Ureter (tissue), 1 donor: ENCODE results near the gene CDIP1. TPM values are rescaled to one million over a fixed set of nuclear protein-coding genes. Genes with fewer than 3 reads are reported as not detected.
"Not testable (repeated sequence)": the region's sequence is repeated elsewhere in the genome, so short reads cannot be mapped to it uniquely, and the experiment has no call there.

Experiments
- DNase-seq: peaks from one replicate; pipeline ENCODE4 v3.0.0-alpha.2; 2020; ENCODE audit warnings: low spot score
- total RNA-seq: library from RNA; stranded (reverse); gene quantifications from one replicate; pipeline ENCODE4 v1.2.4, GENCODE V29; 2023
- donor health status: DM: yes; HTN: yes; CAD: no.

The CDIP1 gene
- 32.4 TPM for total RNA-seq

DNA sequence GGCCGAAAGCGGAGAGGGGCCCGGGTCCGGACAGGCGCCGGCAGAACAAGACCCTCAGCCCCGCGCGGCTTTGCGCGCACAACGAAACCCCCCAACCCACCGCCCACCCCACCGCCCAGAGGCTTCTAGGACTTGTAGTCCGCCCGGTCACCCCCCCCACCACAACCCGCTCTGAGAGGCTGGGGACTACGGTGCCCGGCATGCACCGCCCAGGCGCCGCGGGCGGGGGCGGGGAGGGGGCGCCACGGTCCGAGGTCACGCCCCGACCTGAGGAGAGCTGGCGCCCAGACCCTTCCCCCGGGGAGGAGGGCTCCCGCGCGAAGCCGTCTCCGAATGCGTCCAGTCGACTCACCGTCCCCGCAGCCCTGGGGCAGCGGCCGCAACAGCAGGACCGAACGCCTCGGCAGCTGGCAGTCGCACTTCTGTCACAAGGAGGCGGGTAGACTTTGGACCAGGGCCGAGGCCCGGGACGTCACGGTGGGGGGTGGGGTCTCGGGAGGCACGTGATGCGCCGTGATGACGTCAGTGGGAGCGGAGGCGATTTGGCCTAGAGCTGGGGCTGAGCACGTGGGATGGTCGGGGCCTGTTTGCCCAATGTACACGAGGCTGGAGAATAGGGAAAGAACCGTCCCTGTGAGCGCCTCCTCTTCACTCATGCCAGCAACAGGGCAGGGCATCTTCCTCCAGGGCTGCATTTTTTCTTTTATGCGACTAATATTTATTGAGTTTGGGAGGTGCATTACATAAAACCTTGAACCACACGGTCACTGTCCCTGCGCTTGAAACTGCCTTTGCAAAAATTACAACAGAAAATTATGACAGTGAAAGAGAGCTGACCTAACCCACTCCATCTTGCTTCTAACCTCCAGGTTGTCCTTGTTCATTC lies at the start of gene CDIP1:
Gene CDIP1 (minus strand): TSS at position 424 of the 886 bp plus-strand sequence. CDS start 24,643 bp downstream, outside the sequence.
- peak; percentile 98 for DNase-seq

DNA sequence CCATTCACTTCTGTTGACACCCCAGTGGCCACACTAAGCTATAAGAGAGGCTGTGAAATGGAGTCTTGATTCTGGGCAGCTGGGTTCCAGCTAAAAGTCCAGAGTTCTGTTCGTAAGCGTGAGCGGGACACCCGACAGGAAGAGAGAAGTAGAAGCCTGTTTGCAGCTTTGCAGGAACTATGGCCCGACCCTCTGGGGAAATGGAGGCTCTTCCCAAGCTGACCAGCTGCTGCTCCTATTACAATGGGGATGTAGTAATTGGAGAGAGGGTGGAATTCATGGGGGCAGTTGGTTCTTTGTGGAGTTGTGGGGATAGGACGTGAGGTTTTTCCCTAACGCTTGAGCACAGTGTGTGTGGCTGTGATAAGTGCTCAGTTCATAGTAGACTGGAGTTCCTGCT lies 47.7 kb upstream of the CDIP1 start:
- DNase-seq: no peak

DNA sequence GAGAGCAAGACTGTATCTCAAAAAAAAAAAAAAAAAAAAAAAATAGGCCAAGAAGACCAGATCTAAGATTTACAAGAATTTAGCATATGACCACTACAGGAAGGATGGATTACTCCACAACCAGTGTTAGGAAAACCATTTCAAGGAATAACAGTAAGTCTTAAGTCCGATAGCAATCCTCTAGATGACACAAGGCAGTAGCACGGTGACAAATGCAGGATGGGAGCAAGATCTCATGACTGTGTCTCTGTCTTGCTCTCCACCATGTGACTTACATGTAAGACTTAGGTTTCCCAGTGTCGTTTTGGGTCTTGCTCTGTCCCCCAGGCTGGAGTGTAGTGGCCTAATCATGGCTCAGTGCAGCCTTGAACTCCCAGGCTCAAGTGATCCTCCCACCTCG lies 45.3 kb upstream of the CDIP1 start:
- DNase-seq: no peak

DNA sequence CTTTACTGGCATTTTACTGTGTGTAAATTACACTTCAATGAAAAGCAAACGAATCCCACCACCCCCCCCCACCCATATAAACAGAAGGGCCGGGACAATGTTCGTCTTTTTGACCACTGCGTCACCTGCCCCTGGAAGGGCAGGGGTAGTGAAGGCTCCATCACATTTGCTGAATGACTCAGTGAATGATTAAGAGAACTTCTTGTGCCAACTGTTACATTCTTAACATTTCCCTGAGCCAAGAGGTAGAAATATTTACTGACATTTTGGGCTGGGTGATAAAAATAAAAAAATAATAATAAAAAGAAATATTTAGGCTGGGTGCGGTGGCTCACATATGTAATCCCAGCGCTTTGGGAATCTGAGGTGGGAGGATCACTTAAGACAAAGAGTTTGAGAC lies 41.7 kb upstream of the CDIP1 start:
- no peak for DNase-seq

DNA sequence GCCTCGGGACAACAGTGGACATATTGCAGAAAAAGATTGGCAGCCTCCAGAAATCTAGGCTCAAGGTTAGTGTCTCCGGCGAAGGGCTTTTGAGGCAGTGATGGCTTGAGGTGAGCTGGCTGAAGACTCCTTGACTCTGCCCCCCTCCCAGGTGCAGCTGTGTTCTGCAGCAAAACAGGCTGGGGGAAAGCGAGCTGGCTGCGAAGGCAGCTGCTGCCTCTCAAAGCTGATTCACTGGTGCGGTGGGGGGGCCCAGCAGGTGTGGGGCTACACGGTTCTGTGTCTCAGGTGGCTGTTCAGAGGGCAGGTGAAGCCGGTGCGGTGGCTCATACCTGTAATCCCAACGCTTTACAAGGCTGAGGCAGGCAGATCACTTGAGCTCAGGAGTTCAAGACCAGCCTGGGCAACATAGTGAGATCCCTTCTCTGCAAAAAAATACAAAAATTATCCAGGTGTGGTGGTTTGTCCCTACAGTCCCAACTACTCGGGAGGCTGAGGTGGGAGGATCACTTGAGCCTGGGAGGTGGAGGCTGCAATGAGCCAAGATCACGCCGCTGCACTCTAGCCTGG lies 40.5 kb upstream of the CDIP1 start:
- DNase-seq: no peak

DNA sequence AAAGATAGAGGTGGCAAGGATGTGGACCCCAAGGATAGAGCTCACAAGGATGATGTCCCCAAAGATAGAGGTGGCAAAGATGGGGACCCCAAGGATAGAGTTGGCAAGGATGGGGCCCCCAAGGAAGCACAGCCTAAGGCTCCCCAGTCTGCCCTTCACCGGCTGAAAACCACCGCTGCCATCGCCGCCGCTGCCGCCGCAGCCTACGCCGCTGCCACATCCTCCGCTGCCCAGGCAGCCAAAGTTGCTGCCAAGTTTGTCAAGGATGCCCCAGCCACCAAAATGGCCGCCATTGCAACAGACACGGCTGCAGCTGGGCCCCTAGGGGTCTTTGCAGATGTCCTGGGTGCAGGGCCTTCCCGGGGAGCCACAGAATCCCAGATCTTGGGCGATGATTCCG lies 37.4 kb upstream of the CDIP1 start:
- no peak for DNase-seq

DNA sequence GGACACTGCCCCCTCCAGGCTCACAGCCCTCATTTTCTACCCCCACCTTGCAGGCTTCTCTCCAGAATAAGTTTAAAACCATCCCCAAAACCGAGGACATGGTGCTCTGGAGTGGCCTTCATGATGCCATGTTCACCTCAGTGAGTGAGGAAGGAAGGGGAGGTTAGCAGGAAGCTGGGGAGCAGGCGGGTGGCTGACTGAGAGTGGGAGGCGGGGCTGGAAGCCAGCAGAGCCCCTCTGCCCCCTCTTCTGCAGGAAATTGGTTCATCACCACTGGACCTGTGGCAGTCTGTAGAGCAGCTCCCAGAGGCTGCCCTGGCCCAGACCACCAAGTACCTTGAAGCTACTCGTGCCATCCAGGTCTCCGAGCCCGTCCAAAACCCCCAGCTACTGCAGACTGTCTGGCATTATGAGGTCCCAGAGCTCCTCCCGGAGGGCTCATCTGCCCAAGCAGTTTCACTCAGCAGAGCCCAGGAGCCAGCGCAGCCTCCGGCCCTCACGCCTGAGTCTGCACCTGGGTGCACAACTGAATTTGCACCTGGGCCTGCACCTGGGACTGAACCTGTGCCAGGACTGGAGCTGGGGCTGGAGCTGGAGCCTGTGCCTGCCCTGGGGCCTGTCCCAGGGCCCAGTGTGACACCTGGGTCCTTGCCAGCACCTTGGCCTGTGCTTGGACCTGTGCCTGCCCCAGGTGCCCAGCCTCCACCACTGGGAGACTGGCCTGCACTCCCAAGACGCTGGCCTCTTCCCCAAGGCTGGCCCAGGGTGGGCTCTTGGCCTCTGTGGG lies 36.5 kb upstream of the CDIP1 start:
- no peak for DNase-seq

DNA sequence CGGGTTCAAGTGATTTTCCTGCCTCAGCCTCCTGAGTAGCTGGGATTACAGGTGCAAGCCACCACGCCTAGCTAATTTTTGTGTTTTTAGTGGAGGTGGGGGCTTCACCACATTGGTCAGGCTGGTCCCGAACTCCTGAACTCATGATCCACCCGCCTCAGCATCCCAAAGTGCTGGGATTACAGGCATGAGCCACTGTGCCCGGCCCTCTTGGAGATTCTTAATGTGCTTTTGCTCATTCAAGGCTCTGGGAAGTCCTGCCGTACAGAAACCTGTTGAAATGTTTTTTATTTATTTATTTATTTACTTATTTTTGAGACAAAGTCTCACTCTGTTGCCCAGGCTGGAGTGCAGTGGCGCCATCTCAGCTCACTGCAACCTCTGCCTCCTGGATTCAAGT lies 35.4 kb upstream of the CDIP1 start:
- DNase-seq: not testable (repeated sequence)

DNA sequence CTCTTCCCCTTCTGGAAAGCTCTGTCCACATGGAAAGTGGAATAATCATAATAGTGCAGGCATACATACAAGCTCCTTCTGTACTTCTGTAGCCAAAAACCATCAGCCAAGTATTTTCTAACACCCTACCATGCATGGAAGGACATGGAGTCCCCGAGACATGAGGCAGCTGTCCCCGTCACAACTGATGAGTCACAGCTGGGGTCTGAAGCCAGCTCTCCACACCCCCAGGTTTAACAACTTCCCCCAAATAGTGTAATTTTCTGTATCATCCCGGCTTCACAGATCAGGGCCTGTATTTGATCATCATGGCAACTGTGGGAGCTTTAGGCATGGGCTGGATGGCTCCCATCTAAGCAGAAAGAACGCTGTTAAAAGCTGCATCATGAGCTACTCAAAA lies 34.1 kb upstream of the CDIP1 start:
- no peak for DNase-seq

DNA sequence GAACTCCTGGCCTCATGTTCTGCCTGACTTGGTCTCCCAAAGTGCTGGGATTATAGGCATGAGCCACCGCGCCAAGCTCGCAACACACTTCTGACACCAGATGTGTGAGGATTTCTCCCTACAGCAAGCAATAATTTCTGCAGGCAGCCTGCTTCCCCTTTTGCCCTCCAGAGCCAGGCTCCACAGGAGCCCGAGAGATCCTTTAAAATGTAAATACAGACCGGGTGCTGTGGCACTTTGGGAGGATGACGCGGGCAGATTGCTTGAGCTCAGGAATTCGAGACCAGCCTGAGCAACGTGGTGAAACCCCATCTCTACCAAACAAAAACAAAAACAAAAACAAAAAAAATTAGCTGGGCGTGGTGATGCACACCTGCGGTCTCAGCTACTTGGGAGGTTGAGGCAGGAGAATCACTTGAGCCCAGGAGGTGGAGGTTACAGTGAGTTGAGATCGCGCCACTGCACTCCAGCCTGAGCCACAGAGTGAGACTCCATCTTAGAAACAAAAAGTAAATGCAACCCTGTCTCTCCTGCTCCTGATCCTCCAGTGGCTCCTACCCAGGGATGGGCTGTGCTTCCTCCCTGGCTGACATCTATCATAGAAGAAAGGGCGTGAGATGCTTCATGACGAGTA lies 32.2 kb upstream of the CDIP1 start:
- DNase-seq: no peak

DNA sequence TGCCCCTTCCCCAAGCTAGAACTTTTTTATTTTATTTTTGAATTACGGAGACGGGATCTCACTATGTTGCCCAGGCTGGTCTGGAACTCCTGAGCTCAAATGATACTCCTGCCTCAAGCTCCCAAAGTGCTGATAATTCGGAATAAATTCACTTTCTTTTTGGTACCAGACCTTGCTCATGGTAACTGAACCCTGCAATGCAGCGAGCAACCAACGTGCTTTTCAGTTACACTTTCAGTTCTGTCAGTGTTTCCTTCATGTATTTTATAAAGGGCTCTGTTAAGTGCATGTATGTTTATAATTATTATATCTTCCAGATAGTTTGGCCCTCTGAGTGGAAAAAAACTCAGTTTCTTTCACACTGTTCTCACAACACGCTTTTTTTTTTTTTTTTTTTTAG lies 31.5 kb upstream of the CDIP1 start:
- DNase-seq: no peak

DNA sequence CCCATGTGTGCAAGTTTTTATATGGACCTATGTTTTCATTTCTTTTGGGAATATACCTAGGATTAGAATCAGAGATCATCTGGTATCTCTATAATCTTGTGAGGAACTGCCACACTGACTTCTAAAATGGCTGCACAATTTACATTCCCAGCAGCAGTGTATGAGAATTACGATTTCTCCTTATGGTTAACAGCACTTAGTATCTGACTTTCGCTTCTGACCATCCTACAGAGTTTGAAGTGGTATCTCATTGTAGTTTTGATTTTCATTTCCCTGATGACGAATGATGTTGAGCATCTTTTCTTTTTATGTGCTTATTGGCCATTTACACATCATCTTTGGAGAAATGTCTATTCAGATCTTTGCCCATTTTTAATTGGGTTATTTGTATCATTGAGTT lies 27.6 kb upstream of the CDIP1 start:
- no peak for DNase-seq

DNA sequence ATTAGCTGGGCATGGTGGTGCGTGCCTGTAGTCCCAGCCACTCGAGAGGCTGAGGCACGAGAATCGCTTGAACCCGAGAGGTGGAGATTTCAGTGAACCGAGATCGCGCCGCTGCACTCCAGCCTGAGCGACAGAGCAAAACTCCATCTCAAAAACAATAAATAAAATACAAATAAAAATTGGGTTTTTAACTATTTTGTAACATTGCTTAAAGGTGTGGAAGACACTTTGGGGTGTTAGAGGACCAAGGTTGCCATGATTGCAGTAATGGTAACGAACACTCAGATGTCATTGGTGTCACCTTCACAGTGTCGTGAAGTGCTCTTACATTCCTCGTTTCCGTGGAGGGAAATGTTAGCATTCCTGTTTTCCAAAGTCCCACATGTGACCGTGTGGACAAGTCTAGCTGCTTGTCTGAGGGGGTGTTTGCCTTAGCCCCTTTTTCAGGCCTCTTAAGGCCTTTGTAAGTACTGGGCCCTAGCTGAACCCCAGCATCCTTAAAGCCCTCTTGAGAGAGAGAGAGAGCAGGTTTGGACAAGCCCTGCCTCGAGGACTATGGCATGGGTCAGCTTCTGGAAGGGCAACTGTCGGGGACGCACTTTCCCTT lies 26.2 kb upstream of the CDIP1 start:
- no peak for DNase-seq

DNA sequence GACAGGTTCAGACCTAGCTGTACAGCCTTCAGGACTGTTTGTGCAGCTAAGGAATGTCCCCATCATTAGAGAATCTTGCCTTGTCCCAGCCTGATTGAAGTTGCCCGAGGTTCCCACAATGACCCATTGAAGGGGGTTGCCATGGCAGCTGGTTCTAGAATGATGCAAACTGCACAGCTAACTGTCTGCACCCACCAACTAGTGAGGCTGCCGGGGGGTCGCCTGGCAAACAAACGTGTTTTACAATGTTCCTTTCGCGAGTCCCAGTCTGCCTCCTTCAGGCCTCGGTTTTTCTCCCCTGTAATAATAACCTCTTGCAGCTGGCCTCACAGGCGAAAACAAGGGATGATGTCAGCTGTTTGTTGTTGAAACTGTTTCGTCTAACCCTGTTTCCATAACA lies 23.0 kb upstream of the CDIP1 start:
- no peak for DNase-seq

DNA sequence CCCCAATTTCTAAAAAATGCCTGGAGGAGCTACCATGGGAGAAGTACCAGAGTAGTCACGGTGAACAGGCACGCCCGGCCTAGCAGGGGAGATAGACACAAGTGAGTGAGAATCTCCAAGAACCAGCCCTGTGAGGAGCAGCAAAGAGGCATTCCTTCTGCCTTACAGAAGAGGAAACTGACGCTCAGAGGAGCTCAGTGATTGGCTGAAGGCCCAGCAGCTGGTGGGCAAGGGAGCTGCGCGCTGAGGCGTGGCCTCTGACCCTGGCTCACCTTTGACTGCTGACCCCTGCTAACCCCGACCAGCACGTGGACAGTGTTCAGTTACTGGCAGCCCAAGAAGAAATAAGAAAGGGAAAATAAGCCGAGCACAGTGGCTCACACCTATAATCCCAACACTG lies 19.4 kb upstream of the CDIP1 start:
- no peak for DNase-seq

DNA sequence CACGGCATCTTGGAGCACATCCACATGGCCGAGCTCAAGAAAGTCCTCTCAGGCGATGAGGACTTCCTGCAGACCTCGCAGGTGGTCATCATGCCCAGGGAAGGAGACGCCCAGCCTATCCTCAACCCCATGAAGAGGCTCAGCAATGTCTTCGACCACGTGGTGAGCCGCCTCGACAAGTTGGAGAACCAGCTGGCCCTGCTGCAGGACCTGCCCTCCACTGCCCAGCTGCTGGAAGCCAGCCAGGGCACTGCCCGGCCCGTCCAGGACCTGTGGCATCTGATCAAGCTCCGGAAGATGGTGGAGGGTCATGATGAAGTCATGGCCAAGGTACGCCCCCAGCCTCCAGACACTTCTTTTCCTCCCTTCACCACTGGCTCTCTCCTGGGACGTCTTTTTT lies 18.0 kb upstream of the CDIP1 start:
- DNase-seq: no peak

DNA sequence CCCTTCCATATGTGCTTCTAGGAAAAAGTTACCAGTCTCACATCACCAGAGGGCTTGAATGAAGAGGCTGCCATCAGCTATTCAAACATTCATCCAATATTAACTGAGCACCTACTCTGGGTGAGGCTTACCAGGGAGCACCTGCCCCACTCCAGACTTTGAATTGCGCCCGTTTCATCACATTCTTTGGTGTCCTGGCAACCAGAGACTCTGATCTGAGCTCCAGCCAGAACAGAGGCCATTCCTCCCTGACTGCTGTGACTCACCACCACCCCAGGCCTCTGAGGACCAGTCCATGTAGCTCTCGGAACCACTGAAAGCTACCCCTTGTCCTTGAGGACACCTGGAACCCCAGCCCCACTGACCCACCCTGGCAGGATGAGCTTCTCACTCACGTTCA lies 17.5 kb upstream of the CDIP1 start, which contains the start of gene C16orf96:
Gene C16orf96 (plus strand): TSS at position 229 of the 400 bp plus-strand sequence. CDS start 150 bp downstream, at position 379.
- DNase-seq: no peak

DNA sequence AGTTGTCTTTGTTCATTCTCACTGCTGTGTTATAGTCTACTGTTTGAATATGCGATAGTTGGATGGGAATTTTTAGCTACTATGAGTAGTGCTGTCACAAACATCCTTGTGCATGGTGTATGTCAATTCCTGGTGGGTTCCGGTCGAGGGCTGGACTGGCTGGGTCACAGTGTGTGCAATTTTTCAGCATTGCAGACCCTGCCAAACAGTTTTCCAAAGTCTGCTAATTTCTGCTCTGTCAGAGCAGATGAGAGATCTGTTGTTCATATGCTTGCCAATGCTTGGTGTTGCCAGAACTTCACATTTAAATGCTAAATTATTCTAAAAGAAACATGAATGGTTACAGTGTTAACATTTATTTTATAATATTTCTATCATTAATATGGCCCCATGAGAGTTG lies 14.0 kb upstream of the CDIP1 start:
- DNase-seq: no peak

DNA sequence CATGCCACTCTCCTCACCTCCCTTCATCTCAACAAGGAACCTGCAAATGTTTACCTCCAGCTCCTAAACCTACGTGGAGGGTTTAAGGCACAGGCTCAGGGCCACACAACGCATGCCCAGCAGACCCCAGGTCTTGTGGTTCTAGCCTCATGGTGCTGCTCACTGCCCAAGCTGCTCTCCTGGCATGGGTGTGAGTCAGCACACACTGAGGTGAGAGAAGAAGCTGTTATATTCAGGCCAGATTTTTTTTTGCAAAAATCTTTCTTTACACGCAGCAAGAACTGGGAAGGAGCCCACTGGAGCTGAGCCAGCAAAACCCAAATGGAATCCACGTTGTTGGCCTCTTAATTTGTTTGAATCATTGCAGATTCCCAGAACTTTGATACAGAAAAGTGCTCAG lies 12.0 kb upstream of the CDIP1 start:
- DNase-seq: no peak

DNA sequence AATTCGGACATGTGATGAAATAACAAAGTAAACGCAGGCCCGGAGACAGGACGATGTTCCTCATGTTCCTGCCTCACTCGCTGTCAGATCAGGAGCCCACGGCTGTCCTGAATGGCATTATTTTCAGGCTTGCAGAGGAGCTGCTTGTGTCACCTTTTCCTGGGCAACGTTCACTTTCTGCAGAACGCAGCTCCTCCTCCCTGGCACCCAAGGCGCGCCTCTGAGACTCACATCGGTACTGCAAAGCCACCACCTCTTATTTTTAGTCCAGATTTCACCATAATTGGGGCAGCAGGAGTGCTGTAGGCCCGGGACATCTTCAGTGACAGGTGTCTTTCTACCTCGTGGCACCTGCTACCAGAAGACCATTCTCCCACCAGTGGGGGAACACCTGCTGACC lies 9.6 kb upstream of the CDIP1 start:
- no peak for DNase-seq

DNA sequence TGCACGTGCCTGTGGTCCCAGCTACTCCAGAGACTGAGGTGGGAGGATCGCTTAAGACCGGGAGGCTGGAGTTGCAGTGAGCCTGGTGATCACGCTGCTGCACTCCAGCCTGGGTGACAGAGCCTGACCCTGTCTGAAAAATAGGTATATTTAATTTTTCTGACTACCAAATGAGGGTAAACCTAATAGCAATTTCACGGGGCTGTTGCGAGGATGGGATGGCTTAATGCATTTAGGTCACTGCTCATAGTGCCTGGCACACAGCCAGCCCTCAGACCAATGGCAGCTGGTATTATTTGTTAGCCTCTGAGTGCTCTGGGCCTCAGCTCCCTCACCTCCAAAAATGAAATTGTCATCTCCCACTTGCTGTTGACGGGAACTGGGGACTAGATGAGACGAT lies 5.9 kb upstream of the CDIP1 start:
- no peak for DNase-seq
